Liver (tissue), 10 donors: ENCODE measurements around the gene JPT2. TPM values are rescaled to one million over a fixed set of nuclear protein-coding genes. Genes with fewer than 3 reads are reported as not detected.

Experiments used
- DNase-seq: peaks from one replicate; pipeline ENCODE4 v3.0.0-alpha.2; 2017; ENCODE audit warnings: low spot score
- H3K27ac ChIP-seq, 2 donors: one replicate each; pipeline ENCODE4 v1.7.0; 2013; ENCODE audit warnings: inconsistent platforms in 2 of 2, low read length in 2 of 2, control low read depth in 1 of 2, low read depth in 1 of 2, mild to moderate bottlenecking in 1 of 2
- H3K27me3 ChIP-seq, 4 donors: one replicate each; pipeline versions ENCODE4 v1.6.1 to v1.7.0; 2013; ENCODE audit warnings: low read length in 3 of 4, inconsistent platforms in 1 of 4, mild to moderate bottlenecking in 1 of 4, moderate library complexity in 1 of 4; ENCODE audit not compliant: control insufficient read depth in 4 of 4, insufficient read depth in 4 of 4
- H3K36me3 ChIP-seq, 4 donors: one replicate each; pipeline versions ENCODE4 v1.6.1 to v1.7.0; 2013; ENCODE audit warnings: low read length in 3 of 4, mild to moderate bottlenecking in 3 of 4, low read depth in 1 of 4, moderate library complexity in 1 of 4; ENCODE audit not compliant: control insufficient read depth in 4 of 4, insufficient read depth in 3 of 4
- H3K4me1 ChIP-seq, 4 donors: one replicate each; pipeline versions ENCODE4 v1.6.1 to v1.7.0; 2013; ENCODE audit warnings: low read length in 3 of 4, mild to moderate bottlenecking in 3 of 4, moderate library complexity in 1 of 4; ENCODE audit not compliant: control insufficient read depth in 4 of 4, insufficient read depth in 4 of 4
- H3K4me3 ChIP-seq, 3 donors: one replicate each; pipeline versions ENCODE4 v1.6.1 to v1.7.0; 2013; ENCODE audit warnings: low read length in 3 of 3, control low read depth in 1 of 3, low read depth in 1 of 3, mild to moderate bottlenecking in 1 of 3
- H3K9ac ChIP-seq, 2 donors: one replicate each; pipeline ENCODE4 v1.7.0; 2013; ENCODE audit warnings: low read length in 2 of 2, mild to moderate bottlenecking in 2 of 2, moderate library complexity in 2 of 2, control low read depth in 1 of 2, low read depth in 1 of 2
- H3K9me3 ChIP-seq, 4 donors: one replicate each; pipeline versions ENCODE4 v1.6.1 to v1.7.0; 2013; ENCODE audit warnings: low read length in 3 of 4; ENCODE audit not compliant: control insufficient read depth in 4 of 4
- FOXA1 ChIP-seq: IDR thresholded peaks from 2 replicates; pipeline ENCODE4 v1.6.1; 2016; ENCODE audit warnings: antibody characterized with exemption
- GABPA ChIP-seq, 2 donors: IDR thresholded peaks in 1 of 2; conservative IDR thresholded peaks in 1 of 2; 2 replicates each; pipeline ENCODE4 v1.6.1; 2016; ENCODE audit warnings: antibody characterized with exemption in 2 of 2, mild to moderate bottlenecking in 1 of 2, moderate library complexity in 1 of 2
- HNF4G ChIP-seq: IDR thresholded peaks from 2 replicates; pipeline ENCODE4 v1.6.1; 2016; ENCODE audit warnings: antibody characterized with exemption
- JUND ChIP-seq, 2 donors: IDR thresholded peaks; 2 replicates each; pipeline ENCODE4 v1.6.1; 2016; ENCODE audit warnings: antibody characterized with exemption in 2 of 2
- NR2F2 ChIP-seq: IDR thresholded peaks from 2 replicates; pipeline ENCODE4 v1.6.1; 2016; ENCODE audit warnings: antibody characterized with exemption
- RAD21 ChIP-seq, 2 donors: IDR thresholded peaks; 2 replicates each; pipeline ENCODE4 v1.6.1; 2016; ENCODE audit warnings: antibody characterized with exemption in 2 of 2, mild to moderate bottlenecking in 2 of 2
- RXRA ChIP-seq, 2 donors: IDR thresholded peaks; 2 replicates each; pipeline ENCODE4 v1.6.1; 2017 to 2018; ENCODE audit warnings: antibody characterized with exemption in 2 of 2, mild to moderate bottlenecking in 1 of 2
- SP1 ChIP-seq: IDR thresholded peaks from 2 replicates; pipeline ENCODE4 v1.6.1; 2018; ENCODE audit warnings: antibody characterized with exemption, mild to moderate bottlenecking
- TAF1 ChIP-seq: conservative IDR thresholded peaks from 2 replicates; pipeline ENCODE4 v1.6.1; 2016; ENCODE audit warnings: antibody characterized with exemption, mild to moderate bottlenecking
- YY1 ChIP-seq: IDR thresholded peaks from 2 replicates; pipeline ENCODE4 v1.6.1; 2016; ENCODE audit warnings: antibody characterized with exemption, mild to moderate bottlenecking
- WGBS: extraction: QIAGEN DNeasy Blood & Tissue Kit; methylation state at CpG from one replicate; pipeline ENCODE4 v1.1.7; 2013; 5-methylcytosine and 5-hydroxymethylcytosine counted together
- polyA plus RNA-seq, 2 donors: library from polyadenylated mRNA; stranded (reverse) in 1 of 2; unstranded in 1 of 2; fragments of 200-250 nt in 1 of 2; fragments of >200 nt in 1 of 2; fragmentation: Nextera tagmentation in 1 of 2; extraction: Ambion mirVana in 1 of 2; gene quantifications; one replicate each; pipeline versions ENCODE4 v1.2.1 to v1.2.3, GENCODE V29; 2013 to 2015
- small RNA-seq: library from RNA; depleted of rRNA; stranded (forward); fragments of <200 nt; gene quantifications from one replicate; pipeline ENCODE3, GENCODE V24; 2014
- total RNA-seq, 2 donors: library from RNA; depleted of rRNA; stranded (reverse); fragments of >200 nt; gene quantifications; one replicate each; pipeline ENCODE4 v1.2.3, GENCODE V29; 2014
- TF ChIP-seq, protein P1 (sequence below): IDR thresholded peaks from 2 replicates; pipeline ENCODE4 v1.6.1; 2016; ENCODE audit warnings: antibody characterized with exemption
- TF ChIP-seq, protein P2 (sequence below): IDR thresholded peaks from 2 replicates; pipeline ENCODE4 v1.6.1; 2016; ENCODE audit warnings: antibody characterized with exemption
- TF ChIP-seq, protein P3 (sequence below): fragments of 150-350 bp; IDR thresholded peaks from 2 replicates; pipeline ENCODE4 v1.5.1; 2017; ENCODE audit warnings: improper control_type of control experiment, low read depth, low read length; ENCODE audit not compliant: missing input control
- donor health status: healthy.
- donor health status: healthy.
- donor health status: healthy.
- donor health status: healthy.
- donor health status: healthy.

The JPT2 gene
- total and polyA plus RNA-seq, 4 donors = 7.4 to 32.6 (median 28.4) TPM

DNA sequence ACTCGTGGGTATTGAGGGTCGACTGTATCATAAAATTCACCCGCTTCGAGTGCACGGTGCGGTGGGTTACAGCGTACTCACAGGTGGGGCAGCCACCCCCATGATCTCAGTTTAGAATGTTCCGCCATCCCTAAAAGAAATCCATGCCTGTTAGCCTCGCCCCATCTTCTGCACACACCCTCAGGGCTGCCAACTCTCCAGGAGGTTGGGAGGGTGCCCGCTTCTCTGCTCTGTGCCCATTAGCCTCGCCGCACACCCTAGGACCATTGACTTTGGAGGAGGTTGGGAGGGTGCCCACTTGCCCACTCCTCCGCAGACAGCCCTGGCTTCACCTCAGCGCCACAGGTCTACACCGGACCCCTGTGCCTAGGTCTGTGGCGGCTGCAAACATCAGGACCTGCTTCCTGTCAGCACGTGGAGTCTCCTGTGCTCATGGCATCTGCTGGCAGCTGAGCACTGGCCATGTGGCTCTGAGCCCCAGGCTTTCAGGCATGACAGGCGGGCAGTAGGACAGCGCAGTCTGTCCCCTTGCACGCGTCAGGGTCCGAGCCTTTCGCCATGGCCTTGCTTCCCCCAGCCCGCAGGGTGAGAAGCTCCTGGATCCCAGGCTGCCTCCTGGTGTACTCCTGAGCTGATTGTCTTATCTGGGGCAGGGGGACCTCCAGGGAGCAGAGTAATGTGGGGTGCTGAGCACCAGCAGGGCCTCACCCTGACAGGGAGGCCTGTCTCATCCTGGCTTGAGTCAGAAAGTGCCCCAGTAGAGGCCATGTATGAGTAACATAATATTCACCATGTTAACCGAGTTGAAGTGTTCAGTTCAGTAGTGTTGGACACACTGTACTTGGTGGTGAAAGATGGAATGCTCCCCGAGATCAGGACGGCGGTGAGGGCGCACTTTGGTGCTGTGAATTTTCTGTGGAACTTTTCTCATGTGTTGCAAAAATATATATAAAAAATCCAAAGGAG, 71.4 kb downstream of the JPT2 start:
- H3K27me3 ChIP-seq = no peaks in the 10 kb centered on the region
- H3K4me3 ChIP-seq = no peak overlapping the region
- WGBS = 97% methylated on average over 29 of the region's 29 CpGs
- H3K27ac ChIP-seq = no peak overlapping the region
- no peak for TF ChIP-seq GABPA (IDR thresholded peaks at IDR 0.05 in 1 of 2, conservative IDR thresholded peaks at IDR 0.05 in 1 of 2)
- TF ChIP-seq SP1 = no peak
- TF ChIP-seq NR2F2 = no peak
- no peak for TF ChIP-seq YY1
- TF ChIP-seq, protein P1, sequence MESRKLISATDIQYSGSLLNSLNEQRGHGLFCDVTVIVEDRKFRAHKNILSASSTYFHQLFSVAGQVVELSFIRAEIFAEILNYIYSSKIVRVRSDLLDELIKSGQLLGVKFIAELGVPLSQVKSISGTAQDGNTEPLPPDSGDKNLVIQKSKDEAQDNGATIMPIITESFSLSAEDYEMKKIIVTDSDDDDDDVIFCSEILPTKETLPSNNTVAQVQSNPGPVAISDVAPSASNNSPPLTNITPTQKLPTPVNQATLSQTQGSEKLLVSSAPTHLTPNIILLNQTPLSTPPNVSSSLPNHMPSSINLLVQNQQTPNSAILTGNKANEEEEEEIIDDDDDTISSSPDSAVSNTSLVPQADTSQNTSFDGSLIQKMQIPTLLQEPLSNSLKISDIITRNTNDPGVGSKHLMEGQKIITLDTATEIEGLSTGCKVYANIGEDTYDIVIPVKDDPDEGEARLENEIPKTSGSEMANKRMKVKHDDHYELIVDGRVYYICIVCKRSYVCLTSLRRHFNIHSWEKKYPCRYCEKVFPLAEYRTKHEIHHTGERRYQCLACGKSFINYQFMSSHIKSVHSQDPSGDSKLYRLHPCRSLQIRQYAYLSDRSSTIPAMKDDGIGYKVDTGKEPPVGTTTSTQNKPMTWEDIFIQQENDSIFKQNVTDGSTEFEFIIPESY = no peak
- no peak for TF ChIP-seq HNF4G
- TF ChIP-seq, protein P2, sequence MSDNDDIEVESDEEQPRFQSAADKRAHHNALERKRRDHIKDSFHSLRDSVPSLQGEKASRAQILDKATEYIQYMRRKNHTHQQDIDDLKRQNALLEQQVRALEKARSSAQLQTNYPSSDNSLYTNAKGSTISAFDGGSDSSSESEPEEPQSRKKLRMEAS = no peak
- no peak for TF ChIP-seq FOXA1
- TF ChIP-seq, protein P3, sequence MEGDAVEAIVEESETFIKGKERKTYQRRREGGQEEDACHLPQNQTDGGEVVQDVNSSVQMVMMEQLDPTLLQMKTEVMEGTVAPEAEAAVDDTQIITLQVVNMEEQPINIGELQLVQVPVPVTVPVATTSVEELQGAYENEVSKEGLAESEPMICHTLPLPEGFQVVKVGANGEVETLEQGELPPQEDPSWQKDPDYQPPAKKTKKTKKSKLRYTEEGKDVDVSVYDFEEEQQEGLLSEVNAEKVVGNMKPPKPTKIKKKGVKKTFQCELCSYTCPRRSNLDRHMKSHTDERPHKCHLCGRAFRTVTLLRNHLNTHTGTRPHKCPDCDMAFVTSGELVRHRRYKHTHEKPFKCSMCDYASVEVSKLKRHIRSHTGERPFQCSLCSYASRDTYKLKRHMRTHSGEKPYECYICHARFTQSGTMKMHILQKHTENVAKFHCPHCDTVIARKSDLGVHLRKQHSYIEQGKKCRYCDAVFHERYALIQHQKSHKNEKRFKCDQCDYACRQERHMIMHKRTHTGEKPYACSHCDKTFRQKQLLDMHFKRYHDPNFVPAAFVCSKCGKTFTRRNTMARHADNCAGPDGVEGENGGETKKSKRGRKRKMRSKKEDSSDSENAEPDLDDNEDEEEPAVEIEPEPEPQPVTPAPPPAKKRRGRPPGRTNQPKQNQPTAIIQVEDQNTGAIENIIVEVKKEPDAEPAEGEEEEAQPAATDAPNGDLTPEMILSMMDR = no peak
- TF ChIP-seq JUND (IDR thresholded peaks at IDR 0.05) = no peak
- TF ChIP-seq RAD21 (IDR thresholded peaks at IDR 0.05) = no peak
- no peak for TF ChIP-seq TAF1
- TF ChIP-seq RXRA (IDR thresholded peaks at IDR 0.05) = no peak
- H3K4me1 ChIP-seq = no peaks in the 10 kb centered on the region
- DNase-seq = no peak
- H3K36me3 ChIP-seq = peaks cover 4 to 54% (median 31%) of the 10 kb centered on the region in 4 donors
- H3K9ac ChIP-seq = no peak overlapping the region
- no peaks in the 10 kb centered on the region for H3K9me3 ChIP-seq

Small RNA genes within 50 kb of the gene (small RNA-seq; reads per million reads assigned to genes)
- gene MIR3177 = 0.09 reads per million

Other genes starting within 250 kb of the JPT2 start
- 1 to 10 TPM in 1 of 2 donors, under 1 TPM in 1; 0.50 to 4.7 TPM for gene PERCC1, start 247.2 kb upstream of the JPT2 start, total RNA-seq
- not detected for gene PERCC1, start 247.2 kb upstream of the JPT2 start, polyA plus RNA-seq
- gene CCDC154, start 233.7 kb upstream of the JPT2 start, total RNA-seq = under 1 TPM in 1 of 2 donors, not detected in 1; 0.42 TPM
- under 1 TPM; 0.18 to 0.39 TPM for gene CCDC154, start 233.7 kb upstream of the JPT2 start, polyA plus RNA-seq
- gene CLCN7, start 203.3 kb upstream of the JPT2 start, total RNA-seq = 10 to 100 TPM; 26.1 to 34.4 TPM
- 10 to 100 TPM; 13.9 to 36.2 TPM for gene CLCN7, start 203.3 kb upstream of the JPT2 start, polyA plus RNA-seq
- under 1 TPM; 0.08 to 0.61 TPM for gene PTX4, start 189.3 kb upstream of the JPT2 start, total RNA-seq
- not detected for gene PTX4, start 189.3 kb upstream of the JPT2 start, polyA plus RNA-seq
- gene TELO2, start 184.9 kb upstream of the JPT2 start, total RNA-seq = 10 to 100 TPM; 12.9 to 14.6 TPM
- gene TELO2, start 184.9 kb upstream of the JPT2 start, polyA plus RNA-seq = 10 to 100 TPM; 17.8 to 19.3 TPM
- 10 to 100 TPM in 1 of 2 donors, 1 to 10 TPM in 1; 3.5 to 11.7 TPM for gene TMEM204, start 144.6 kb upstream of the JPT2 start, total RNA-seq
- 10 to 100 TPM in 1 of 2 donors, 1 to 10 TPM in 1; 9.8 to 14.4 TPM for gene TMEM204, start 144.6 kb upstream of the JPT2 start, polyA plus RNA-seq
- 1 to 10 TPM; 5.4 to 8.1 TPM for gene IFT140, start 66.2 kb upstream of the JPT2 start, total RNA-seq
- gene IFT140, start 66.2 kb upstream of the JPT2 start, polyA plus RNA-seq = 1 to 10 TPM; 1.3 to 2.1 TPM
- gene CRAMP1, start 65.9 kb upstream of the JPT2 start, total RNA-seq = 1 to 10 TPM; 6.0 to 6.4 TPM
- gene CRAMP1, start 65.9 kb upstream of the JPT2 start, polyA plus RNA-seq = 1 to 10 TPM; 1.1 to 2.5 TPM
- 10 to 100 TPM; 10.1 to 43.0 TPM for gene MAPK8IP3, start 27.9 kb downstream of the JPT2 start, total RNA-seq
- gene MAPK8IP3, start 27.9 kb downstream of the JPT2 start, polyA plus RNA-seq = 1 to 10 TPM; 4.1 to 8.5 TPM
- 10 to 100 TPM; 10.4 to 12.8 TPM for gene NME3, start 93.3 kb downstream of the JPT2 start, total RNA-seq
- gene NME3, start 93.3 kb downstream of the JPT2 start, polyA plus RNA-seq = 10 to 100 TPM; 26.0 to 38.0 TPM
- 1 to 10 TPM; 4.2 to 9.0 TPM for gene EME2, start 94.5 kb downstream of the JPT2 start, total RNA-seq
- 1 to 10 TPM; 1.4 to 1.8 TPM for gene EME2, start 94.5 kb downstream of the JPT2 start, polyA plus RNA-seq
- gene MRPS34, start 94.9 kb downstream of the JPT2 start, total RNA-seq = 10 to 100 TPM; 42.4 to 46.7 TPM
- gene MRPS34, start 94.9 kb downstream of the JPT2 start, polyA plus RNA-seq = 100 to 1,000 TPM in 1 of 2 donors, 10 to 100 TPM in 1; 70.7 to 100 TPM
- gene SPSB3, start 104.3 kb downstream of the JPT2 start, total RNA-seq = 10 to 100 TPM; 27.7 to 44.5 TPM
- 10 to 100 TPM; 31.1 to 60.5 TPM for gene SPSB3, start 104.3 kb downstream of the JPT2 start, polyA plus RNA-seq
- gene NUBP2, start 104.7 kb downstream of the JPT2 start, total RNA-seq = 10 to 100 TPM; 28.9 to 80.9 TPM
- gene NUBP2, start 104.7 kb downstream of the JPT2 start, polyA plus RNA-seq = 10 to 100 TPM; 51.8 to 56.3 TPM
- 100 to 1,000 TPM in 1 of 2 donors, 10 to 100 TPM in 1; 19.8 to 161 TPM for gene IGFALS, start 115.4 kb downstream of the JPT2 start, total RNA-seq
- 10 to 100 TPM; 62.6 to 74.2 TPM for gene IGFALS, start 115.4 kb downstream of the JPT2 start, polyA plus RNA-seq
- 100 to 1,000 TPM; 219 to 252 TPM for gene HAGH, start 148.5 kb downstream of the JPT2 start, total RNA-seq
- 100 to 1,000 TPM; 169 to 188 TPM for gene HAGH, start 148.5 kb downstream of the JPT2 start, polyA plus RNA-seq
- 10 to 100 TPM; 71.9 to 84.2 TPM for gene FAHD1, start 148.9 kb downstream of the JPT2 start, total RNA-seq
- 10 to 100 TPM; 42.7 to 50.9 TPM for gene FAHD1, start 148.9 kb downstream of the JPT2 start, polyA plus RNA-seq
- 1 to 10 TPM in 1 of 2 donors, not detected in 1; 2.2 TPM for gene MEIOB, start 193.9 kb downstream of the JPT2 start, total RNA-seq
- under 1 TPM in 1 of 2 donors, not detected in 1; 0.33 TPM for gene MEIOB, start 193.9 kb downstream of the JPT2 start, polyA plus RNA-seq
- gene HS3ST6, start 240.1 kb downstream of the JPT2 start, total RNA-seq = not detected
- not detected for gene HS3ST6, start 240.1 kb downstream of the JPT2 start, polyA plus RNA-seq